NCI-H345 treated with DMSO at 0.1 percent for 48 hours (cell line): ENCODE data around the gene GLIS2.

Experiments
- DNase-seq: peaks from one replicate; lab custom pipeline; 2025; ENCODE audit not compliant: unreplicated experiment; lab: John Stamatoyannopoulos, UW

GLIS2 gene

GRCh38 chr16:4315186-4316107 lies at the start of gene GLIS2:
TSS of gene GLIS2 (plus strand) at chr16:4316067. CDS start at chr16:4332281, 16,214 bp downstream.
- DNase-seq = peak; percentile 67

GRCh38 chr16:4266372-4266771 lies 49.5 kb upstream of the GLIS2 start:
- DNase-seq = no peak

GRCh38 chr16:4270091-4270490 lies 45.8 kb upstream of the GLIS2 start:
- no peak for DNase-seq

GRCh38 chr16:4270595-4270994 lies 45.3 kb upstream of the GLIS2 start:
- no peak for DNase-seq

GRCh38 chr16:4271176-4272113 lies 44.4 kb upstream of the GLIS2 start:
- peak; percentile 81 for DNase-seq

GRCh38 chr16:4272114-4272956 lies 43.5 kb upstream of the GLIS2 start:
- no peak for DNase-seq

GRCh38 chr16:4273858-4274311 lies 42.0 kb upstream of the GLIS2 start:
- DNase-seq = no peak

GRCh38 chr16:4275861-4276260 lies 40.0 kb upstream of the GLIS2 start:
- DNase-seq = no peak

- DNase-seq = no peak
These were observed 37.8 kb upstream of the GLIS2 start for GRCh38 chr16:4277987-4278513.

GRCh38 chr16:4280625-4281024 lies 35.2 kb upstream of the GLIS2 start:
- DNase-seq = no peak

- DNase-seq = no peak
These were observed 32.4 kb upstream of the GLIS2 start for GRCh38 chr16:4283441-4283840.

- no peak for DNase-seq
These were observed 31.9 kb upstream of the GLIS2 start for GRCh38 chr16:4283939-4284338.

- peak; percentile 14 for DNase-seq
These were observed 30.7 kb upstream of the GLIS2 start for GRCh38 chr16:4285167-4285566.

- no peak for DNase-seq
These were observed 27.5 kb upstream of the GLIS2 start for GRCh38 chr16:4288148-4288921.

GRCh38 chr16:4290236-4290830 lies 25.5 kb upstream of the GLIS2 start:
- no peak for DNase-seq

- DNase-seq = no peak
These were observed 24.2 kb upstream of the GLIS2 start for GRCh38 chr16:4291699-4292098.

- no peak for DNase-seq
These were observed 22.6 kb upstream of the GLIS2 start for GRCh38 chr16:4293181-4293716.

- DNase-seq = peak; percentile 65
These were observed 21.9 kb upstream of the GLIS2 start for GRCh38 chr16:4293822-4294457.

GRCh38 chr16:4295581-4295980 lies 20.3 kb upstream of the GLIS2 start:
- no peak for DNase-seq
